Left hindlimb (tissue), 1 donor: Measurements from ENCODE around the gene TSTD2.
"Not testable (repeated sequence)": the region's sequence is repeated elsewhere in the genome, so short reads cannot be mapped to it uniquely, and the experiment has no call there.

Experiments used
- DNase-seq: peaks from one replicate; pipeline ENCODE4 v3.0.0-alpha.2; 2018

The TSTD2 gene

GRCh38 chr9:97581590-97581989 is 51.6 kb downstream of the TSTD2 start:
- not testable (repeated sequence) for DNase-seq

- DNase-seq = no peak
Measured at GRCh38 chr9:97579914-97580313, 53.3 kb downstream of the TSTD2 start.

- no peak for DNase-seq
Measured at GRCh38 chr9:97578846-97579245, 54.3 kb downstream of the TSTD2 start.

- no peak for DNase-seq
Measured at GRCh38 chr9:97577051-97577450, 56.1 kb downstream of the TSTD2 start.

GRCh38 chr9:97575673-97576200 is 57.4 kb downstream of the TSTD2 start:
- DNase-seq = no peak

GRCh38 chr9:97574921-97575672 is 58.1 kb downstream of the TSTD2 start:
- DNase-seq = not testable (repeated sequence)

- DNase-seq = not testable (repeated sequence)
Measured at GRCh38 chr9:97574101-97574571, 59.0 kb downstream of the TSTD2 start.

- DNase-seq = no peak
Measured at GRCh38 chr9:97573482-97574073, 59.6 kb downstream of the TSTD2 start.

GRCh38 chr9:97572892-97573365 is 60.2 kb downstream of the TSTD2 start:
- no peak for DNase-seq

- no peak for DNase-seq
Measured at GRCh38 chr9:97572196-97572891, 60.8 kb downstream of the TSTD2 start.

GRCh38 chr9:97571664-97572063 is 61.5 kb downstream of the TSTD2 start:
- no peak for DNase-seq

- peak; percentile 60 for DNase-seq
Measured at GRCh38 chr9:97570899-97571298, 62.3 kb downstream of the TSTD2 start.

- no peak for DNase-seq
Measured at GRCh38 chr9:97568461-97569275, 64.5 kb downstream of the TSTD2 start.

GRCh38 chr9:97567894-97568202 is 65.3 kb downstream of the TSTD2 start:
- DNase-seq = no peak

GRCh38 chr9:97567182-97567893 is 65.8 kb downstream of the TSTD2 start:
- no peak for DNase-seq

- DNase-seq = no peak
Measured at GRCh38 chr9:97565262-97565661, 67.9 kb downstream of the TSTD2 start.

- DNase-seq = no peak
Measured at GRCh38 chr9:97564291-97565175, 68.6 kb downstream of the TSTD2 start.

GRCh38 chr9:97563458-97564135 is 69.6 kb downstream of the TSTD2 start:
- DNase-seq = no peak

- DNase-seq = no peak
Measured at GRCh38 chr9:97562542-97562941, 70.6 kb downstream of the TSTD2 start.

GRCh38 chr9:97561501-97561900 is 71.7 kb downstream of the TSTD2 start:
- no peak for DNase-seq
